ENCODE results near the gene C2CD2L.

- TF ChIP-seq CTCF (IDR thresholded peaks at IDR 0.05; ENCODE audit: insufficient read depth, low read depth, low read length): no peak
- TF ChIP-seq EZH2 (IDR thresholded peaks at IDR 0.05; ENCODE audit: insufficient read depth, low read length): no peak
These were observed 9.5 kb downstream of the C2CD2L start for GRCh38 chr11:119116601-119117000.

All from astrocyte (in vitro differentiated cells and primary cell).